ENCODE data around the gene RS1. TPM values are rescaled to one million over a fixed set of nuclear protein-coding genes. Genes with fewer than 3 reads are reported as not detected.

RS1 gene
- total RNA-seq, 4 donors from 2014 or later = not detected

GRCh38 chrX:18594079-18594478 lies 77.8 kb downstream of the RS1 start:
- no peak overlapping the region for H3K4me3 ChIP-seq
- no peaks in the 10 kb centered on the region for H3K4me1 ChIP-seq
- H3K27me3 ChIP-seq = no peaks in the 10 kb centered on the region
- TF ChIP-seq POLR2A (IDR thresholded peaks at IDR 0.05) (no peak), CTCF (IDR thresholded peaks at IDR 0.05) (no peak)
- no peak overlapping the region for H3K27ac ChIP-seq
- no peak for DNase-seq
- no peaks in the 10 kb centered on the region for H3K36me3 ChIP-seq
- no peaks in the 10 kb centered on the region for H3K9me3 ChIP-seq

GRCh38 chrX:18591834-18592233 lies 80.1 kb downstream of the RS1 start:
- Histone ChIP-seq H3K4me3 (no peak overlapping the region), H3K27me3 (no peaks in the 10 kb centered on the region), H3K9me3 (no peaks in the 10 kb centered on the region), H3K36me3 (no peaks in the 10 kb centered on the region), H3K27ac (no peak overlapping the region), H3K4me1 (no peaks in the 10 kb centered on the region)
- no peak for DNase-seq
- TF ChIP-seq CTCF (IDR thresholded peaks at IDR 0.05) = no peak
- no peak for TF ChIP-seq POLR2A (IDR thresholded peaks at IDR 0.05)

Other genes starting within 250 kb of the RS1 start
- gene CDKL5, start 246.5 kb downstream of the RS1 start, total RNA-seq = 1 to 10 TPM; 1.4 to 3.3 (median 2.5) TPM
- not detected for gene PPEF1, start 35.5 kb upstream of the RS1 start, total RNA-seq